ENCODE results near the gene MEGF9.

Gene MEGF9

GRCh38 chr9:120622790-120623189 lies 91.5 kb downstream of the MEGF9 start:
- DNase-seq (ENCODE audit: low read depth in 2 of 2): no peak

- DNase-seq (ENCODE audit: low read depth in 2 of 2): no peak
Observed at GRCh38 chr9:120621941-120622340, 92.3 kb downstream of the MEGF9 start.

- DNase-seq (ENCODE audit: low read depth in 2 of 2): peak; percentile 16 to 34
Observed at GRCh38 chr9:120619751-120620655, 94.3 kb downstream of the MEGF9 start.

- DNase-seq (ENCODE audit: low read depth in 2 of 2): no peak
Observed at GRCh38 chr9:120616966-120617935, 97.0 kb downstream of the MEGF9 start.

GRCh38 chr9:120612218-120612617 lies 102.1 kb downstream of the MEGF9 start:
- DNase-seq (ENCODE audit: low read depth in 2 of 2): no peak

GRCh38 chr9:120611690-120612068 lies 102.6 kb downstream of the MEGF9 start:
- DNase-seq (ENCODE audit: low read depth in 2 of 2): no peak

GRCh38 chr9:120610975-120611689 lies 103.1 kb downstream of the MEGF9 start:
- no peak for DNase-seq (ENCODE audit: low read depth in 2 of 2)

GRCh38 chr9:120609636-120610035 lies 104.6 kb downstream of the MEGF9 start:
- no peak for DNase-seq (ENCODE audit: low read depth in 2 of 2)

GRCh38 chr9:120608421-120608820 lies 105.8 kb downstream of the MEGF9 start:
- DNase-seq (ENCODE audit: low read depth in 2 of 2): no peak

GRCh38 chr9:120603591-120603990 lies 110.7 kb downstream of the MEGF9 start:
- DNase-seq (ENCODE audit: low read depth in 2 of 2): no peak

GRCh38 chr9:120603010-120603409 lies 111.3 kb downstream of the MEGF9 start:
- no peak for DNase-seq (ENCODE audit: low read depth in 2 of 2)

GRCh38 chr9:120593955-120594277 lies 120.4 kb downstream of the MEGF9 start:
- no peak for DNase-seq (ENCODE audit: low read depth in 2 of 2)

GRCh38 chr9:120593250-120593954 lies 120.9 kb downstream of the MEGF9 start:
- no peak for DNase-seq (ENCODE audit: low read depth in 2 of 2)

- no peak for DNase-seq (ENCODE audit: low read depth in 2 of 2)
Observed at GRCh38 chr9:120592210-120592609, 122.1 kb downstream of the MEGF9 start.

- no peak for DNase-seq (ENCODE audit: low read depth in 2 of 2)
Observed at GRCh38 chr9:120587328-120587727, 126.9 kb downstream of the MEGF9 start.

- no peak for DNase-seq (ENCODE audit: low read depth in 2 of 2)
Observed at GRCh38 chr9:120583958-120584369, 130.3 kb downstream of the MEGF9 start.

GRCh38 chr9:120580051-120580896 lies 134.0 kb downstream of the MEGF9 start, which contains the start of gene CDK5RAP2:
TSS of gene CDK5RAP2 (minus strand) at chr9:120580167. CDS start at chr9:120579978, 189 bp downstream.
- DNase-seq (ENCODE audit: low read depth in 2 of 2): peak; percentile 78 to 83

- no peak for DNase-seq (ENCODE audit: low read depth in 2 of 2)
Observed at GRCh38 chr9:120579139-120580050, 134.9 kb downstream of the MEGF9 start.

- DNase-seq (ENCODE audit: low read depth in 2 of 2): no peak
Observed at GRCh38 chr9:120574473-120574872, 139.8 kb downstream of the MEGF9 start.

Data from stimulated activated CD8-positive, alpha-beta memory T cell treated with anti-CD3 and anti-CD28 coated beads, Interleukin-7, amount 100 ng/mL, for 1 hour (primary cell).